Testis (tissue), 2 donors: ENCODE data around the gene BABAM2.

ENCODE experiments used
- CTCF ChIP-seq, 3 experiments: fragments of 450-650 bp in 2 of 3; fragments of 200-600 bp in 1 of 3; sonication (generic) in 1 of 3; IDR thresholded peaks; one replicate each; pipeline ENCODE4 v1.5.1; 2016 to 2019; ENCODE audit warnings: antibody characterized with exemption in 3 of 3, mild to moderate bottlenecking in 2 of 3, moderate library complexity in 1 of 3
- POLR2A ChIP-seq: fragments of 450-650 bp; IDR thresholded peaks from one replicate; pipeline ENCODE4 v1.6.1; 2017; ENCODE audit warnings: antibody characterized with exemption, mild to moderate bottlenecking, moderate library complexity

- no peak for TF ChIP-seq POLR2A
- TF ChIP-seq CTCF (IDR thresholded peaks at IDR 0.05) = peak in 2 of 3 experiments; percentile 27 to 29
Observed at GRCh38 chr2:27954771-27955383, 64.3 kb downstream of the BABAM2 start.
